B cell (primary cell): ENCODE measurements around the gene UBE2Q2. TPM values are rescaled to one million over a fixed set of nuclear protein-coding genes. Genes with fewer than 3 reads are reported as not detected.

Source experiments
- ATAC-seq: fragments of 200-7000 bp; cut with Tn5 transposase; one replicate; pipeline ENCODE4 v1.10.0; 2021; ENCODE audit warnings: low read depth, mild to moderate bottlenecking, moderate number of reproducible peaks, moderate library complexity
- CTCF ChIA-PET: fragments of 350-600 bp; sonication (Branson Sonifier 250); formaldehyde crosslinking; loops from one replicate; lab custom pipeline; 2021; ENCODE audit warnings: antibody characterized with exemption, inconsistent platforms; lab: Charles Lee
- POLR2A ChIA-PET: fragments of 350-600 bp; sonication (Branson Sonifier 250); formaldehyde crosslinking; loops from one replicate; lab custom pipeline; 2021; ENCODE audit warnings: antibody characterized with exemption; lab: Charles Lee
- DNase-seq: peaks from one replicate; pipeline ENCODE4 v3.0.0; 2013
- H2AFZ ChIP-seq: 2 replicates; pipeline ENCODE4 v1.6.1; 2012; ENCODE audit warnings: mild to moderate bottlenecking, low read depth, low read length; ENCODE audit not compliant: insufficient read depth, poor library complexity, severe bottlenecking
- H3K27ac ChIP-seq, 2 donors: 1 replicate in 1 of 2; 2 replicates in 1 of 2; pipeline ENCODE4 v1.5.1; 2012 to 2013; ENCODE audit warnings: low read length in 2 of 2, mild to moderate bottlenecking in 2 of 2, moderate library complexity in 1 of 2
- H3K27me3 ChIP-seq, 4 experiments: fragments of 200-600 bp in 1 of 4; sonication (generic) in 1 of 4; replicated peaks in 1 of 4; 1 replicate in 2 of 4; 2 replicates in 2 of 4; pipeline versions ENCODE4 v1.6.1 to v1.7.0; 2013 to 2016; ENCODE audit warnings: low read length in 3 of 4, mild to moderate bottlenecking in 2 of 4, mixed read lengths in 1 of 4, moderate library complexity in 1 of 4; ENCODE audit not compliant: insufficient read depth in 4 of 4, control insufficient read depth in 3 of 4; ENCODE audit errors: control extremely low read depth in 1 of 4
- H3K36me3 ChIP-seq, 2 experiments: replicated peaks in 1 of 2; 1 replicate in 1 of 2; 2 replicates in 1 of 2; pipeline versions ENCODE4 v1.6.1 to v1.7.1; 2013; ENCODE audit warnings: low read length in 1 of 2; ENCODE audit not compliant: insufficient read depth in 2 of 2, control insufficient read depth in 1 of 2; ENCODE audit errors: control extremely low read depth in 1 of 2, extremely low read depth in 1 of 2
- H3K4me1 ChIP-seq, 2 donors: fragments of 200-600 bp in 1 of 2; sonication (generic) in 1 of 2; 1 replicate in 1 of 2; 2 replicates in 1 of 2; pipeline versions ENCODE4 v1.5.1 to v1.6.1; 2013 to 2017; ENCODE audit warnings: low read length in 2 of 2; ENCODE audit not compliant: control insufficient read depth in 2 of 2, insufficient read depth in 2 of 2
- H3K4me2 ChIP-seq: replicated peaks from 2 replicates; pipeline ENCODE3; 2012; ENCODE audit warnings: mild to moderate bottlenecking, low read depth, low read length; ENCODE audit not compliant: poor library complexity, severe bottlenecking
- H3K4me3 ChIP-seq, 5 experiments: fragments of 200-600 bp in 1 of 5; sonication (generic) in 1 of 5; 1 replicate in 3 of 5; 2 replicates in 2 of 5; pipeline versions ENCODE4 v1.5.1 to v1.7.0; 2011 to 2016; ENCODE audit warnings: low read length in 4 of 5, mild to moderate bottlenecking in 4 of 5, low read depth in 2 of 5, control low read depth in 1 of 5, moderate library complexity in 1 of 5; ENCODE audit not compliant: insufficient read depth in 1 of 5; ENCODE audit errors: control extremely low read depth in 1 of 5, extremely low read depth in 1 of 5
- H3K79me2 ChIP-seq: fragments of 200-600 bp; sonication (generic); one replicate; pipeline ENCODE4 v1.6.0; 2016; ENCODE audit warnings: low read length; ENCODE audit not compliant: control insufficient read depth, insufficient read depth
- H3K9ac ChIP-seq: fragments of 200-600 bp; sonication (generic); 2 replicates; pipeline ENCODE4 v1.6.1; 2017; ENCODE audit warnings: mild to moderate bottlenecking, low read length, moderate library complexity
- H3K9me3 ChIP-seq, 3 donors: one replicate each; pipeline versions ENCODE4 v1.6.1 to v1.7.1; 2013; ENCODE audit warnings: low read length in 2 of 3; ENCODE audit not compliant: control insufficient read depth in 2 of 3, insufficient read depth in 1 of 3; ENCODE audit errors: control extremely low read depth in 1 of 3
- H4K20me1 ChIP-seq: 2 replicates; pipeline ENCODE4 v1.6.0; 2012; ENCODE audit warnings: mild to moderate bottlenecking, low read length; ENCODE audit not compliant: insufficient read depth, control insufficient read depth, poor library complexity, severe bottlenecking
- H3K27ac Mint-ChIP-seq: one replicate; pipeline ENCODE4 v1.8.0; 2021; ENCODE audit warnings: mixed read lengths
- H3K27me3 Mint-ChIP-seq: one replicate; pipeline ENCODE4 v1.8.0; 2021; ENCODE audit warnings: mixed read lengths
- H3K4me1 Mint-ChIP-seq: one replicate; pipeline ENCODE4 v1.8.0; 2021; ENCODE audit warnings: mixed read lengths
- H3K4me3 Mint-ChIP-seq: one replicate; pipeline ENCODE4 v1.8.0; 2021; ENCODE audit warnings: mixed read lengths
- H3K9me3 Mint-ChIP-seq: one replicate; pipeline ENCODE4 v1.8.0; 2022; ENCODE audit warnings: mixed read lengths; ENCODE audit not compliant: insufficient read depth
- CTCF ChIP-seq: fragments of 200-600 bp; IDR thresholded peaks from one replicate; pipeline ENCODE4 v1.8.0; 2022; ENCODE audit warnings: antibody characterized with exemption, mild to moderate bottlenecking
- EZH2 ChIP-seq: IDR thresholded peaks from 2 replicates; pipeline ENCODE4 v1.6.1; 2012; ENCODE audit warnings: borderline replicate concordance, low read depth, mild to moderate bottlenecking, moderate library complexity, low read length; ENCODE audit not compliant: insufficient read depth, poor library complexity, severe bottlenecking
- WGBS: methylation state at CpG from one replicate; pipeline ENCODE4 v1.1.5; 2013; ENCODE audit warnings: missing lambda C conversion rate; ENCODE audit not compliant: insufficient coverage; 5-methylcytosine and 5-hydroxymethylcytosine counted together
- intact Hi-C: fragments of 100-400 bp; cut with micrococcal nuclease; formaldehyde crosslinking; loops from one replicate; pipeline ENCODE4 v1.10.0; 2022
- polyA plus RNA-seq: library from polyadenylated mRNA; depleted of rRNA; stranded (reverse); fragments of >200 nt; gene quantifications from 2 replicates; pipeline ENCODE4 v1.2.3, GENCODE V29; 2012
- total RNA-seq, 2 donors: library from RNA; stranded (reverse); fragments of 120-200 nt in 1 of 2; gene quantifications; 1 replicate in 1 of 2; 2 replicates in 1 of 2; pipeline versions ENCODE4 v1.2.3 to v1.2.4, GENCODE V29; 2013 to 2022

UBE2Q2 gene
- total and polyA plus RNA-seq, 2 donors (not counting 1 experiment from before 2014, with no cell fraction given) = 11.4 to 33.6 TPM

GRCh38 chr15:75872403-75872990, 29.2 kb downstream of the UBE2Q2 start:
- Mint-ChIP-seq H3K4me3 (no peak overlapping the region), H3K9me3 (no peaks in the 10 kb centered on the region), H3K4me1 (peaks cover 25% of the 10 kb centered on the region), H3K27ac (no peak overlapping the region), H3K27me3 (no peaks in the 10 kb centered on the region)
- Histone ChIP-seq H3K9ac (no peak overlapping the region), H4K20me1 (no peaks in the 10 kb centered on the region), H3K9me3 (no peaks in the 10 kb centered on the region), H3K4me1 (peaks cover 17 to 20% of the 10 kb centered on the region in 2 donors), H3K4me2 (no peak overlapping the region), H3K4me3 (no peak overlapping the region), H3K36me3 (peaks cover 4 to 25% of the 10 kb centered on the region in 2 experiments), H2AFZ (no peak overlapping the region), H3K27ac (no peak overlapping the region), H3K79me2 (peaks cover 19% of the 10 kb centered on the region), H3K27me3 (no peaks in the 10 kb centered on the region)
- ChIA-PET POLR2A (no interaction called here), CTCF (no interaction called here)
- intact Hi-C loops = no loop called here
- ATAC-seq (no peak), DNase-seq (no peak)
- WGBS = no CpG with 5 or more reads among the region's 4 CpGs
- TF ChIP-seq EZH2 = no peak

DNA sequence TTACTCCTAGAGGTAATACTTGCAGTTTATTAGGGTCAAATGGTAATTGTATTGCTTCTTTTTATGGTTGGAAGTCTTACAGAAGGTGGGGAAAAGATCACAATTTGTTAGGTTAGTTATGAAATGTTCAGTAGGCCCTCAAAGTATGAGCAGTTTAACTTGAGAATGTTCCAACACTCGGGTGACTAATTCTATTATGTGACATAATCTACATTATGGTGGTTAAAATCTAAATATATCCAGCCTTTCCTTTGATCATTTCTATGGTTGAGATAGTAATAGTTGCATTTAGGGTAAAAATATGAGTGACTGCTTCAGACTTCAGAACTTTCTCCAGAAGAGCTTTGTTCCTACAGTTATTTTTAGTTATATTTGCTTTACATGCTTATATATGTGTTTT, 40.8 kb downstream of the UBE2Q2 start:
- TF ChIP-seq CTCF = no peak
- no peak for TF ChIP-seq EZH2
- no peak for ATAC-seq
- Histone ChIP-seq H3K4me3 (no peak overlapping the region), H3K36me3 (peaks cover 3 to 15% of the 10 kb centered on the region in 2 experiments), H3K79me2 (no peaks in the 10 kb centered on the region), H3K9me3 (no peaks in the 10 kb centered on the region), H3K27ac (no peak overlapping the region), H2AFZ (no peak overlapping the region), H3K4me2 (no peak overlapping the region), H3K4me1 (no peaks in the 10 kb centered on the region), H4K20me1 (no peaks in the 10 kb centered on the region), H3K27me3 (no peaks in the 10 kb centered on the region), H3K9ac (no peak overlapping the region)
- H3K27me3 Mint-ChIP-seq = no peaks in the 10 kb centered on the region
- POLR2A ChIA-PET = interaction anchor here (0.6 kb wide), 1 partner anchor 1370 kb away, joined by 4 read pairs; no protein-coding TSS in a partner anchor
- CTCF ChIA-PET = interaction anchor here (1.2 kb wide), 1 partner anchor 38 kb away, joined by 3 read pairs; no protein-coding TSS in a partner anchor
- no peak for DNase-seq
- intact Hi-C loops = no loop called here
- H3K9me3 Mint-ChIP-seq = no peaks in the 10 kb centered on the region
- H3K4me1 Mint-ChIP-seq = no peaks in the 10 kb centered on the region
- no peak overlapping the region for H3K4me3 Mint-ChIP-seq
- WGBS = no CpG with 5 or more reads among the region's 1 CpG
- no peak overlapping the region for H3K27ac Mint-ChIP-seq
